T-helper 1 cell treated with Interleukin-12 subunit alpha and Interleukin-12 subunit beta and Interleukin-4 antibody, amounts not matched to agents 30 μg/mL and 1 μg/mL, for 36 hours (primary cell): ENCODE data around the gene LDLRAD3.

Experiments used
- H3K27ac Mint-ChIP-seq: one replicate; pipeline ENCODE4 v1.8.0; 2021; ENCODE audit warnings: mild to moderate bottlenecking, mixed read lengths
- H3K27me3 Mint-ChIP-seq: one replicate; pipeline ENCODE4 v1.8.0; 2021; ENCODE audit warnings: low read depth, mixed read lengths
- H3K36me3 Mint-ChIP-seq: one replicate; pipeline ENCODE4 v1.8.0; 2021; ENCODE audit warnings: low read depth, mixed read lengths
- H3K4me1 Mint-ChIP-seq: one replicate; pipeline ENCODE4 v1.8.0; 2021; ENCODE audit warnings: low read depth, mixed read lengths
- H3K4me3 Mint-ChIP-seq: one replicate; pipeline ENCODE4 v1.8.0; 2021; ENCODE audit warnings: mild to moderate bottlenecking, moderate library complexity, mixed read lengths
- H3K9me3 Mint-ChIP-seq: one replicate; pipeline ENCODE4 v1.8.0; 2021; ENCODE audit warnings: mixed read lengths

Gene LDLRAD3

DNA sequence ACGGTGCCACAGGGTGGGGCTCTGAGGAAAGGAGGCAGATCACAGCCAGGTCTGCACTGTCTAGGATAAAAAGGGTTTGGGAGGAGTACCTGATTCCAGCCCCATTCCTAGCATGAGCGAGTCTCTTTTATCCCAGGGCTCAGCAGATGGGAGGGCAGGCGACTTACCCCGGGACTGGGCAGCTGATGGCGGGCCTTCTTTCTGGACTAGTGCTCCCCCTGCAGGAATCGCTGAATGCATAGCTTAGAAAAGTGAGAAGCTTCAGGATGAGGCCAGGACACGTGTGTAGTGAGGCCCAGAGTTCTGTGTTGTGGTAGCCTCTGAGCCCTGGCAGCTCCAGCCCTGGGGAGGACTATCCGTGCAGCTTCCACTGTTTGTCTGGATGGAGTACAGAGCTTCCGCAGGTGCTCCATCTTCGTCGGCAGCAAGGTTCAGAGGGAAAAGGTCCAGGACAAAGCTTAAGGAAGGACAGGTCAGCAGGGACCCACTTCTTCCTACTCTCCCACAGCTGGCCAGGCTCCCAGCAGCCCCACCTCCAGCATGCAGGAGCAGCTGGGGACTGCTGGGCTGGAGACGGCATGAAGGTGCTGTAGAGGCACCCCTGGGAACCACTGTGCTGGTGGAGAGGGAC lies 315.0 kb downstream of the LDLRAD3 start:
- Mint-ChIP-seq H3K27ac (no peak overlapping the region), H3K4me1 (no peaks in the 10 kb centered on the region), H3K9me3 (no peaks in the 10 kb centered on the region)

DNA sequence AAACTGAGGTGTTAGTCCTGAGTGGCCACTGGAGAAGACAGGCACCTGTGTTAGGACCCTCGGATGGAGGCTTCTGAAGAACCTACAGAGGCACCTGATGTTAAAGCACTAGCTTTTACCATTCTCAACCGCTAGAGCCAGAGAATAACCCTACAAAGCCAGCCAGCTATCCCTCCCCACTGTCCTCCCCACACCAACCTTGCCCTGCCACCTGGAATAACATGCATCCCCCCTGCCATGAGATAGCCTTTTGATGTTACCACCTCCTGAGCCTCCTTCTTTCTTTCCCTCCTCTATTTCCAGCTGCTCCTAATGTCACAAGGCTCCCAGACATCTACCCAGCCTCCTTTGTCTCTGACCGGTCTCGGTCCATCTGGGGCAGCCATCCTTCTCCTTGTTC lies 317.2 kb downstream of the LDLRAD3 start:
- Mint-ChIP-seq H3K27ac (no peak overlapping the region), H3K9me3 (no peaks in the 10 kb centered on the region), H3K27me3 (peaks cover 29% of the 10 kb centered on the region), H3K4me3 (no peak overlapping the region), H3K36me3 (no peaks in the 10 kb centered on the region), H3K4me1 (no peaks in the 10 kb centered on the region)

More for the DNA sequence above, 315.0 kb downstream of the LDLRAD3 start:
- Mint-ChIP-seq H3K27me3 (peaks cover 23% of the 10 kb centered on the region), H3K36me3 (no peaks in the 10 kb centered on the region), H3K4me3 (no peak overlapping the region)

DNA sequence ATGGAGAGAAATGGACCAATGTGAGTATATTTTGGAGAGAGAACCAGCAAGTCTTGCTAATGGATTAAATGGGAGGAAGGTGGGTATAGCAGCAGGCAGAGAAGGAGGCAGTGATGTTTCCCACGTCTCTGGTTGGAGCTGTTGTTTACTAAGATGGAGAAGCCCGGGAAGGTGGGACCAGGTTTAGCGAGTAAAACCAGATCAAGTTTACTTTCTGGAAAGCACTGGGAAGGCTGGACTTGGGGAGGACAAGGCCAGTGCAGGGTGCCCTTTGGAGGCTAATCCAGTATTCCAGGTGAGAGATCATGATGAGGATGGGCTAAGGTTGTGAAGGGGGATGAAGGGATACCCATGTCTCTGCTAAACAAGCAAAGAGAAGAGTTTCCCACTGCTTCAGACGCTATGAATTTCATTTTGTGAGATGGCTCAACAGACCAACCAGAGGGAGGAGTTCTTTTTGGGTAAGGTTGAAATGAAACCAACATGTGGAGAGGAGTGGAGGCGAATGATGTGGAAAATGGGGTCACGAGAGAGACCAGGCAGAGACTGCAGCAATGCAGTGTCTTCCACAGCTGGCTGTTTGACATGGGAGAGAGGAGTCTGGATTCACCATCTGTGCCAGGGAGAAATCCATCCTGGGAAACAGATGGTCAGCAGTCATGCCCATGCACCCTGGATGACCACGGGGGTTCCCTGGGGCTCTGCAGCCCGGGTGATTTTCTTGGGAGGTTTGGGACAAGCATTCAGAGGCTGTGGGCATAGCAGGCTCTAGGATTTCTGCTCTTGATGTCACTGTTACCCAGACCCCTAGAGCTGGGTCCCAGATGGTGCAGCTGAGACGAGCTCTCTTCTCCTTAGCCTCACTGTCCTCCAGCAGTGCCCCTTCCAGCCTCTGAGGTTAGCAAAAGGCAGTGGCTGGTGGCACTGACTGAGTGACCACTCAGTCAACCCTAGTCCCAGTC lies 320.4 kb downstream of the LDLRAD3 start:
- Mint-ChIP-seq H3K36me3 (no peaks in the 10 kb centered on the region), H3K27me3 (peaks cover 15% of the 10 kb centered on the region), H3K27ac (no peak overlapping the region), H3K9me3 (no peaks in the 10 kb centered on the region), H3K4me3 (no peak overlapping the region), H3K4me1 (no peaks in the 10 kb centered on the region)

DNA sequence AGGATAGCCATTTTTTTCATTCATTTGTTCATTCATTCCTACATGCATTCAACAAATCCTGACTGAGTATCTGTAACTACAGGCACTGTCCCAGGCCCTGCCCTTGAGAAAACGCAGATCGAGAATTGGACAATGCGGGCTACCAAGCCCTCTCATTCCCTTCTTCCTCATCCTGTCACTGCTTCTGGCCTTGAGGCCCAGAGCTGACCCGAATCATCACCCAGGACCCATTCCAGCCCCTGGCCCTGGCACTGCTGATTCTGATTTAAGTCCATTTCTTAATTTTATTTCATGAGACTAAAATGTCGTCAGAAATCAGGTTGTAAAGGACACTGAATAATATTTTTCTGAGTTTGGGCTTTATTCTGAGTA lies 321.1 kb downstream of the LDLRAD3 start:
- no peaks in the 10 kb centered on the region for H3K36me3 Mint-ChIP-seq
- H3K27ac Mint-ChIP-seq = no peak overlapping the region
- no peaks in the 10 kb centered on the region for H3K4me1 Mint-ChIP-seq
- no peaks in the 10 kb centered on the region for H3K9me3 Mint-ChIP-seq
- peaks cover 15% of the 10 kb centered on the region for H3K27me3 Mint-ChIP-seq
- H3K4me3 Mint-ChIP-seq = no peak overlapping the region

DNA sequence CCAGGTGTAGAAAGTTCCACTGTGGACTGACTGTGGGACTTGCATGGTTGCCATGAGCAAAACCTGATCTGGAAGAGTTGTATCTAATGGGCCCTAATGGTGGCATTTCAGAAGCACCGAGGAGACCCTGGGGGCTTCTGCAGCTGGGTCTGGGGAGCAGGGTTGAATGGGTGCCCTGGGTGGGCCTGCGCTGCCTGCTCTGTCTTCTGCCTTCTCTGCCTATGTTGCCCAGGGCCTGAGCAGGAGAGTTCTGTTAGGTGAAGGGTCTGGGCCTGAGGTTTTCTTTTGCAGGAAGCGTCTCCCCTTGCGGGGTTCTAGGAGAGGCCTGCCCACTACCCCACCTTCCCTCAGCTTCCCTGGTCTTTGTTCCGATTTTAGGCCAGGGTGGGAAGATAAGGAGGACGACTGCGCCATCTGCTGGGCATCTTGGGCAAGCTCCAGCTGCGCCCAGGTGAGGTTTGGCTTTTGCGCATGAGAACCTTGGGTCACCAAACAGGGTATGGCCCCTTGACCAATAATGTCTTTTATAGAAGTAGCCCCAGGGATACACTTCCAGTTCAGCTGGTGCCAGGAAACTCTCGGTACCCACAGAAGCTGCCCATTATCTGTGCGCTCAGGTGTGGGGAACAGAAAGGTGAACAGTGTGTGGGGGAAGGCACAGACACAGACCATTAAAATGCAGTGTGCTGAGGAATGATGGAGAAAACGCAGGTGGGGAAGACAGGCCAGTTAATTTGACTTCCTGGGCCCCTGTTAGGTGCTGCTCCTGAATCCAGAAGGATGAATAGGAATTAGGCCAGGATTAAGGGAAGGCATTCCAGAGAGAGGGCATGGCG lies 322.1 kb downstream of the LDLRAD3 start:
- H3K36me3 Mint-ChIP-seq = no peaks in the 10 kb centered on the region
- H3K27me3 Mint-ChIP-seq = peaks cover 15% of the 10 kb centered on the region
- no peak overlapping the region for H3K4me3 Mint-ChIP-seq
- no peak overlapping the region for H3K27ac Mint-ChIP-seq
- H3K9me3 Mint-ChIP-seq = no peaks in the 10 kb centered on the region
- H3K4me1 Mint-ChIP-seq = no peaks in the 10 kb centered on the region

DNA sequence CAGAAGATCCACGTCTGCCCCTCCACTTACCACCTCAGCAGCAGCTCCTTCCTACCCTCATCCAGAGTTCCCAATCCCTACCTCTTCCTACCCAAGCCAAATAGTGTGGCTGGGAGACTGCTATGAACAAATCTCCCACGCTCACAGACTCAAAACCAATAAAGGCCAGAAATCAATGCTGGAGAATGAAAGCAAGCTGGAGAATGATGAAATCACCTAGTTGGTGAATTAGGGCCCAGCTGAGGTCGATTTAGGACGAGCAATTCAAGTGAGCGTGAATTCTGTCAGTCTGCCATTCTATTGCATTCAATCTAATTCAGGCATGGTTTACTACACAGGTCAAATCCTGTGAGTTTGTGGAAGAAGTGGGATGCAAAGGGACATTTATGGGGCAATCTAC lies 322.9 kb downstream of the LDLRAD3 start:
- Mint-ChIP-seq H3K27ac (no peak overlapping the region), H3K4me3 (no peak overlapping the region)

DNA sequence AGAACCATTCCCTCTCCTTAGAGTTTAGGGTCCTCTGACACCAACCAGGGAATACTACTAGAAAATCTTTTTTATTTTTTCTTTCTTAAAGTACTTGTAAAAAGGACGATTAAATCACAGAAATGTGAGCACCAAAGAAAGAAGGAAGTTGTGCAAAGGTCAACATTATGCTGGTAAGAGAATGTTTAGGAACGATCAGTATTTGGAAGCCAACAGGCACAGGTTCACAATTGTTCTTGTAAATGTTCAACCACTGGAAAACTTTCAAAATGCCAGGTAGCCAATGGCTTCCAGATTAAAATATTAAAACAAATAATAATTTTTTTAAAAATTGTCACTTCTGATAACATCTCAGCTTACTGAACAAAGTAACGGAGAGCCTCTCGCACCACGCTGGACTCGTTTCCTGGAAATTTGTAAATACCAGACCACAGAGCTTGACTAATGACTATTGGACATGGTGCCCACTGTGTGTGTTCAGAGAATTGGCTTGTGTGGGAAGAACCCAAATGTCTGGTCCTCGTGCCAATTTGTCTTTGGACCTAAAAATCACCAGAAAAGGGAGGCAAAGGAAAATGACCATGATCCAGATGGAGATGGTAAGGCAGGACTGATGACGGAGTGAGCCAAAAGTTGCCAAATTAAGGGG lies 324.6 kb downstream of the LDLRAD3 start:
- no peak overlapping the region for H3K4me3 Mint-ChIP-seq
- H3K4me1 Mint-ChIP-seq = no peaks in the 10 kb centered on the region
- peaks cover 7% of the 10 kb centered on the region for H3K36me3 Mint-ChIP-seq
- H3K9me3 Mint-ChIP-seq = no peaks in the 10 kb centered on the region
- no peak overlapping the region for H3K27ac Mint-ChIP-seq
- H3K27me3 Mint-ChIP-seq = peaks cover 10% of the 10 kb centered on the region

More for the DNA sequence above, 322.9 kb downstream of the LDLRAD3 start:
- Mint-ChIP-seq H3K9me3 (no peaks in the 10 kb centered on the region), H3K36me3 (no peaks in the 10 kb centered on the region), H3K4me1 (no peaks in the 10 kb centered on the region), H3K27me3 (peaks cover 15% of the 10 kb centered on the region)

DNA sequence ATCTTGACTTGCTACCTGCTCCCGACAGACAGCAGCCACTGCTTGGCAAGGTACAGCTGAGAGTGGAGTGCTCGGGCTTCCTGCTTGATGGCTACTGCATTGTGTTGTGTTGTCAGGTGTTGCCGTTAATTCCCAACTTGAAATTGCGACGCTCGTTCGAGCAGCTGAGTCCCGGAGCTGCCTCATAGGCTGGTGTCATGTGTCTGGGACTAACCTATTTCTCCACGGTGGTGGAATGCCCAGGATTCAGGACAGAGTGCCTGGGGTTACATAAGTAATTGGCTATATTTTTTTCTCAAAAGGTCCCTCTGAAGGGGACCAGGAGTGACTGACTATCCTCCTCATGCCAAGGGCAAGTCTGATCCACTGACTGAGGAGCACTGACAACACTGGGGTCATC lies 326.8 kb downstream of the LDLRAD3 start:
- no peak overlapping the region for H3K27ac Mint-ChIP-seq
- H3K27me3 Mint-ChIP-seq = no peaks in the 10 kb centered on the region
- no peak overlapping the region for H3K4me3 Mint-ChIP-seq
- H3K36me3 Mint-ChIP-seq = peaks cover 9% of the 10 kb centered on the region
- no peaks in the 10 kb centered on the region for H3K9me3 Mint-ChIP-seq
- H3K4me1 Mint-ChIP-seq = no peaks in the 10 kb centered on the region

DNA sequence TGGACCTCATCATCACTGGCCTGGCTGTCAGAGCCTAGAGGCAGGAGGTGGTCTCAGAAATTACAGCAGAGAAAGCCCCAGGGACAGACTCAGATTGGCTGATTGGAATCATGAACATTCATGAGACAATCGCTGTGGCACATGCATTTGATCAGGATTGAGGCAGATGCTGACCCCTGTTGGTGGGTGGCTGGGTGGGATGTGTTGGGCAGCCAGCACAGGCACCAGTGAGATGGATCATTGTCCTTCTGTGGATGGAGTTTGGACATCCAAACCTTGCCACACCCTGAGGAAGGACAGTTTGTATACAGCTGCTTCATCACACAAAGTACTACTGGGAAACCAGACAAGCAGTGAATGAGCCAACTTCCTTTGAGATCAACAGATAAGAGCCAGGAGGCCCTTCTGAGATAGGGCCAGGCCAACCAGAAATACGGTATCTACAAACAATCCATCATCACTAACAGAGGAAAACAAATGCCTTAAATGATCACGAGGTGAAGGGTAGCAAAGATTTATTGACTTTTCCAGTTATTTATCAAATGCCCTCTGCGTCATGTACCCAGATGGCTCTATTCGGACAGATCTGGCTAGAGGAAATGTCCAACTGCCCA lies 328.0 kb downstream of the LDLRAD3 start:
- Mint-ChIP-seq H3K27ac (no peak overlapping the region), H3K36me3 (peaks cover 9% of the 10 kb centered on the region), H3K4me3 (no peak overlapping the region), H3K27me3 (no peaks in the 10 kb centered on the region), H3K4me1 (no peaks in the 10 kb centered on the region), H3K9me3 (no peaks in the 10 kb centered on the region)

DNA sequence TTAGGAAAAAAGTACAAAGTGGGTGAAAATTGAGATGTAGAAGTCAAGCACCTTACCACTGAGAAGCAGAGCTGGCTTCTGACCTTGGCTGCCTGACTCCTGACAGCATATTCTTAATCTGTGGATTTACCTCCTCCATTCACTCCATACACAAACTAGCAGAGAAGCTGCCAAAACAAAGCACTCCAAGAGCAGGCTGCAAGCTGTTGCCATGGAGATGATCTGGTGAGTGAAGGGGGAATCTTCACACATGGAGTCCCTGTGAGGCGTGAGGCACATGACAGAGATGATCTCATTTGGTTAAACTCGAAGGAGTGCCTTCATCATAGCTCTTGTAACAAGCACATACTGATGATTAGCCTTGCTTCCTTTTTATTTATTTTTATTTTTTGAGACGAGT lies 329.2 kb downstream of the LDLRAD3 start:
- H3K36me3 Mint-ChIP-seq = peaks cover 9% of the 10 kb centered on the region
- H3K4me1 Mint-ChIP-seq = no peaks in the 10 kb centered on the region
- H3K4me3 Mint-ChIP-seq = no peak overlapping the region
- no peaks in the 10 kb centered on the region for H3K27me3 Mint-ChIP-seq
- no peaks in the 10 kb centered on the region for H3K9me3 Mint-ChIP-seq
- H3K27ac Mint-ChIP-seq = no peak overlapping the region

DNA sequence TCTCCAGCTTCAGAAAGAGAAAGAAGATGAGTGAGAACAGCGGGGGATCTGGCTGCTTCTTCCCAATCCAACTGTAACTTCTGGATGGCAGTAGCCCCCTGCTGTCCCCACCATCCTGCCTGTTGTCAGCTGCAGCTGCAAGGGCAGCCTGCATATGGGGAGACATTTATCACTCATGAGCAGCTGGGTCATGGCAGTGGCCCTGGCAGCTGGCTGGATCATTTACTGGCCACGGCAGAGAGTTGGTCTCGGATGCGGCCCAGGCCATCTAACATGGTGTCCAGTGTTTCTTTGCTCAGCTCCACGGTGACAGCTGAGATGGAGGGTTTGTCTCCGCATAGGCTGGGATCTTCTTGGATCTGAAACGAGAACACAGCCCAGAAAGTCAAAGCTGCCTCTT lies 330.6 kb downstream of the LDLRAD3 start:
- Mint-ChIP-seq H3K36me3 (peaks cover 9% of the 10 kb centered on the region), H3K9me3 (no peaks in the 10 kb centered on the region), H3K4me3 (no peak overlapping the region), H3K27ac (no peak overlapping the region), H3K4me1 (no peaks in the 10 kb centered on the region), H3K27me3 (no peaks in the 10 kb centered on the region)

DNA sequence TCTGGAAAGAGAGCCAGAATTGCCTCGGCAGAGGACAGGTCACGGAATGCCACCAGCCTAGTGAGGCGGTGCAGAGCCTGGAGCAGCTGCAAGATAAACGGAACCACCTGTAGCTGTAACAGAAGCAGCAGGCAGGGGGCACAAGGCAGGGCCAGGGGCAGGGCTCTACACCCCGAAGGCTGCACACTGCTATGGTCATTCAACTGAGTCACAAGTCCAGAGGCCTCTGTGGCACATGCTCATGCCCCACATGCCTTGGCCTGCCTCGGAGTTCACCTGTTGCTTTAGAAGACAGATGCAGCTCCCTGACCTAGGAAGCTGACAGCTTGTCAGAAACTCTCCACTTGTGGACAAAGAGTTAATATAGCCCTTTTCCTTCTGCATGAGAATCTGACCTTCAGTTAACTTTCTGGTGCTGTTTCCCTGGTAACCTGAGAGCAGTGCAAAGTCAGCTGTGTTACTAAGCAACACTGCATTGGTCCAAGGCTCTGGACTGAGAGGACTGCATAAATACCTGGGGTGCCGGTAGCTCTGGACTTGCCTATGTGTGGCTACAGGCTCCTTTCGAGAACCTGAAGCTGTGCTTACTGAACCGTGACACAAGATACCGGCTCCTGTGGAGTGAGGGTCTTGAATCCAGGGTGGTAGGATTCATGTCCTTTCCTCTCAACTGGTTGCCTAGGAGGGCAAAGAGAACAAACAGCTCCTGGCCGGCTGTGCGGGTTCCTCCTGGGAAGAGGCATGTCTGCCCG lies 334.8 kb downstream of the LDLRAD3 start:
- H3K4me1 Mint-ChIP-seq = no peaks in the 10 kb centered on the region
- no peaks in the 10 kb centered on the region for H3K9me3 Mint-ChIP-seq
- peaks cover under 1% of the 10 kb centered on the region for H3K36me3 Mint-ChIP-seq
- no peak overlapping the region for H3K4me3 Mint-ChIP-seq
- no peaks in the 10 kb centered on the region for H3K27me3 Mint-ChIP-seq
- H3K27ac Mint-ChIP-seq = no peak overlapping the region

DNA sequence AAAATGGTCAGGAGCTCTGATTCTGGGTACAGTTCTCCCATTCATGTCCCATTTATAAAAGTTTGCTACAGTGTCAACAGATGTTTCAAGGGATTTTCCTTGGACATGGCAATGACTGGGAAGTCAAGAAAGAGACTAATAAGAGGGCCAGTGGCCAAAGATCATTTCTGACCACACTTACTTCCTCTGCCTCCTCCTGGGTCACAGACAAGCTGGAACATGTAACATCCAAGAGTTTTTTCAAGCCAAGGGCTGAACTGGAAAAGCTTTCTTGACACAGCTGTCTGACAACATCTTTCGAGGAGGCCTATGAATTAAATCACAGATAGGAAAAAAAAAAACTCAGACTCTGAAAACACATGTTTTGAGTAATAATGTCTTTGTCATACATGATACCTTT lies 336.7 kb downstream of the LDLRAD3 start:
- no peaks in the 10 kb centered on the region for H3K9me3 Mint-ChIP-seq
- no peak overlapping the region for H3K27ac Mint-ChIP-seq
- H3K4me3 Mint-ChIP-seq = no peak overlapping the region
- no peaks in the 10 kb centered on the region for H3K36me3 Mint-ChIP-seq
- H3K4me1 Mint-ChIP-seq = peaks cover 2% of the 10 kb centered on the region
- H3K27me3 Mint-ChIP-seq = no peaks in the 10 kb centered on the region
